GM12878 (cell line): Measurements from ENCODE around the gene TMEM98. TPM values are rescaled to one million over a fixed set of nuclear protein-coding genes. Genes with fewer than 3 reads are reported as not detected.
"Not testable (repeated sequence)": the region's sequence is repeated elsewhere in the genome, so short reads cannot be mapped to it uniquely, and the experiment has no call there.

Experiments used
- ATAC-seq: fragments of 200-7000 bp; cut with Tn5 transposase; 3 replicates; pipeline ENCODE4 v1.9.1; 2020; ENCODE audit warnings: mild to moderate bottlenecking, moderate library complexity
- BruUV-seq: library from RNA; stranded (reverse); fragments of 400-500 nt; replicated peaks from 2 replicates; lab custom pipeline; 2021; lab: Mats Ljungman, UMichigan
- CTCF ChIA-PET: fragments of 300-600 bp; sonication (Branson Sonifier 250); formaldehyde crosslinking; extraction: SDS; loops from one replicate; lab custom pipeline; 2021; ENCODE audit warnings: inconsistent platforms; lab: Yijun Ruan, JAX
- POLR2A ChIA-PET: fragments of 350-600 bp; formaldehyde crosslinking; extraction: SDS; loops from one replicate; lab custom pipeline; 2021; ENCODE audit warnings: inconsistent platforms; lab: Charles Lee
- RAD21 ChIA-PET: fragments of 300-600 bp; sonication (Branson Sonifier 250); formaldehyde crosslinking; loops from one replicate; lab custom pipeline; 2023; ENCODE audit warnings: antibody characterized with exemption; ENCODE audit not compliant: unreplicated experiment; lab: Charles Lee
- SMC1A ChIA-PET: fragments of 300-600 bp; sonication (Branson Sonifier 250); formaldehyde crosslinking; loops from one replicate; lab custom pipeline; 2023; ENCODE audit not compliant: unreplicated experiment, uncharacterized antibody; lab: Charles Lee
- DNase-seq: peaks from one replicate; pipeline ENCODE4 v3.0.0-alpha.2; 2011; ENCODE audit warnings: low read depth, low spot score
- FAIRE-seq: peaks from 3 replicates; lab custom pipeline; 2011; peaks lifted over from hg19 to GRCh38; lab: Jason Lieb, UNC
- H2AFZ ChIP-seq: 2 replicates; pipeline ENCODE4 v1.6.0; 2011; ENCODE audit warnings: low read depth, low read length, control low read depth; ENCODE audit not compliant: control insufficient read depth
- H3K27ac ChIP-seq: 2 replicates; pipeline ENCODE4 v1.5.1; 2011; ENCODE audit warnings: control low read depth; ENCODE audit not compliant: control insufficient read depth, insufficient read depth
- H3K27me3 ChIP-seq, 2 experiments: replicated peaks in 1 of 2; 2 replicates each; pipeline versions ENCODE4 v1.6.0 to v1.6.1; 2011; ENCODE audit warnings: low read length in 1 of 2; ENCODE audit not compliant: control insufficient read depth in 2 of 2, insufficient read depth in 2 of 2
- H3K36me3 ChIP-seq, 2 experiments: 2 replicates each; pipeline ENCODE4 v1.5.1; 2011; ENCODE audit warnings: low read length in 1 of 2; ENCODE audit not compliant: control insufficient read depth in 2 of 2, insufficient read depth in 2 of 2
- H3K4me1 ChIP-seq: 2 replicates; pipeline ENCODE4 v1.6.1; 2011; ENCODE audit warnings: mild to moderate bottlenecking, low read length, moderate library complexity, mixed read lengths; ENCODE audit not compliant: control insufficient read depth, insufficient read depth
- H3K4me2 ChIP-seq: 2 replicates; pipeline ENCODE4 v1.6.0; 2011; ENCODE audit warnings: control low read depth; ENCODE audit not compliant: control insufficient read depth, insufficient read depth
- H3K4me3 ChIP-seq: fragments of 200-600 bp; sonication (generic); 2 replicates; pipeline ENCODE4 v1.5.1; 2016
- H3K79me2 ChIP-seq: 2 replicates; pipeline ENCODE4 v1.6.0; 2011; ENCODE audit warnings: low read length; ENCODE audit not compliant: control insufficient read depth, insufficient read depth
- H3K9ac ChIP-seq: 2 replicates; pipeline ENCODE4 v1.8.0; 2011; ENCODE audit warnings: low read length, control low read depth, mixed read lengths; ENCODE audit not compliant: control insufficient read depth, insufficient read depth
- H3K9me3 ChIP-seq: replicated peaks from 3 replicates; pipeline ENCODE4 v1.5.1; 2011; ENCODE audit warnings: mild to moderate bottlenecking, low read length; ENCODE audit not compliant: control insufficient read depth, insufficient read depth
- H4K20me1 ChIP-seq: 2 replicates; pipeline ENCODE4 v1.6.0; 2011; ENCODE audit not compliant: control insufficient read depth, insufficient read depth
- BHLHE40 ChIP-seq, 2 experiments: fragments of 450-650 bp in 1 of 2; IDR thresholded peaks; 2 replicates each; pipeline ENCODE4 v1.6.1; 2011 to 2017; ENCODE audit warnings: low read depth in 2 of 2, borderline replicate concordance in 1 of 2, improper control_type of control experiment in 1 of 2, low read length in 1 of 2, mild to moderate bottlenecking in 1 of 2
- FOXK2 ChIP-seq: fragments of 450-650 bp; IDR thresholded peaks from 2 replicates; pipeline ENCODE4 v1.6.1; 2017; ENCODE audit warnings: mild to moderate bottlenecking, moderate library complexity
- JUNB ChIP-seq: IDR thresholded peaks from 2 replicates; pipeline ENCODE4 v1.6.1; 2016; ENCODE audit warnings: antibody characterized with exemption, mild to moderate bottlenecking
- USF2 ChIP-seq: IDR thresholded peaks from 2 replicates; pipeline ENCODE4 v1.6.1; 2011; ENCODE audit warnings: low read depth, low read length, improper control_type of control experiment, borderline replicate concordance
- WGBS: methylation state at CpG from one replicate; pipeline ENCODE4 v1.1.6; 2016; ENCODE audit warnings: low lambda C conversion rate; ENCODE audit not compliant: insufficient replicate concordance, insufficient coverage; ENCODE audit errors: missing lambda C conversion rate; 5-methylcytosine and 5-hydroxymethylcytosine counted together
- in situ Hi-C: fragments of 300-500 bp; cut with MboI; formaldehyde crosslinking; loops from 9 replicates; pipeline ENCODE4 v1.14.3; 2018; ENCODE audit warnings: mixed read lengths
- intact Hi-C: fragments of 100-400 bp; cut with micrococcal nuclease; formaldehyde crosslinking; loops from one replicate; pipeline ENCODE4 v1.14.2; 2022; ENCODE audit not compliant: unreplicated experiment
- polyA plus RNA-seq, 11 experiments: library from polyadenylated mRNA; depleted of rRNA in 4 of 11; unstranded in 6 of 11; stranded (reverse) in 5 of 11; fragments of >200 nt; fragmentation: Nextera tagmentation in 4 of 11; fragmentation: Illumina TruSeq in 1 of 11; extraction: Ambion mirVana in 4 of 11; extraction: Trizol in 1 of 11; gene quantifications; 1 replicate in 1 of 11; 2 replicates in 10 of 11; pipeline versions ENCODE4 v1.2.1 to v1.2.3, GENCODE V29; 2011 to 2016; ENCODE audit warnings: inconsistent platforms in 2 of 11, missing spikeins in 2 of 11, low read depth in 1 of 11
- total RNA-seq, 4 experiments: library from RNA; depleted of rRNA in 3 of 4; stranded (reverse); fragments of >200 nt in 3 of 4; fragmentation: Illumina TruSeq in 1 of 4; extraction: Trizol in 1 of 4; gene quantifications; 2 replicates each; pipeline versions ENCODE4 v1.2.1 to v1.2.3, GENCODE V29; 2013 to 2021
- TF ChIP-seq, protein P1 (sequence below): fragments of 450-650 bp; formaldehyde crosslinking; IDR thresholded peaks from 2 replicates; pipeline ENCODE4 v1.5.0; 2022; ENCODE audit warnings: mild to moderate bottlenecking, missing genetic modification characterization

TMEM98 gene
- total and polyA plus RNA-seq, 10 of the 15 experiments (the other 5 are each of a cell fraction or from before 2014, with no cell fraction given), result 0.04 to 0.73 (median 0.13) TPM; not detected in 3

DNA sequence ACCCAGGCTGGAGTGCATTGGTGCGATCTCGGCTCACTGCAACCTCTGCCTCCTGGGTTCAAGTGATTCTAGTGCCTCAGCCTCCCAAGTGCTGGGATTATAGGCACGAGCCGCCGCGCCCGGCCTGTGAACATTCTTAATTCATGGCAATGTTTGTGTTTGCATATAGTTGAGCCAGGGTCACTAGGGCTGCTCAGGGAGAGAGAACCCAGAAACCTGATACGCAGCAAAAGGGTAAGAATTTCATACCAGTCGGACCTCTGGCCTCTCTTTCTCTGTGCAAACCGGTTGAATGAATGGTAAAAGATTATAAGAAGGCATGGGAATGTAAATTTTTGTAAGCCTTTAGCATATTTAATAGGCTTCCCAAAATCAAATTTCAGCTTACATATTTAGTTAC is 6.9 kb upstream of the TMEM98 start (continued):
- TF ChIP-seq, protein P1, sequence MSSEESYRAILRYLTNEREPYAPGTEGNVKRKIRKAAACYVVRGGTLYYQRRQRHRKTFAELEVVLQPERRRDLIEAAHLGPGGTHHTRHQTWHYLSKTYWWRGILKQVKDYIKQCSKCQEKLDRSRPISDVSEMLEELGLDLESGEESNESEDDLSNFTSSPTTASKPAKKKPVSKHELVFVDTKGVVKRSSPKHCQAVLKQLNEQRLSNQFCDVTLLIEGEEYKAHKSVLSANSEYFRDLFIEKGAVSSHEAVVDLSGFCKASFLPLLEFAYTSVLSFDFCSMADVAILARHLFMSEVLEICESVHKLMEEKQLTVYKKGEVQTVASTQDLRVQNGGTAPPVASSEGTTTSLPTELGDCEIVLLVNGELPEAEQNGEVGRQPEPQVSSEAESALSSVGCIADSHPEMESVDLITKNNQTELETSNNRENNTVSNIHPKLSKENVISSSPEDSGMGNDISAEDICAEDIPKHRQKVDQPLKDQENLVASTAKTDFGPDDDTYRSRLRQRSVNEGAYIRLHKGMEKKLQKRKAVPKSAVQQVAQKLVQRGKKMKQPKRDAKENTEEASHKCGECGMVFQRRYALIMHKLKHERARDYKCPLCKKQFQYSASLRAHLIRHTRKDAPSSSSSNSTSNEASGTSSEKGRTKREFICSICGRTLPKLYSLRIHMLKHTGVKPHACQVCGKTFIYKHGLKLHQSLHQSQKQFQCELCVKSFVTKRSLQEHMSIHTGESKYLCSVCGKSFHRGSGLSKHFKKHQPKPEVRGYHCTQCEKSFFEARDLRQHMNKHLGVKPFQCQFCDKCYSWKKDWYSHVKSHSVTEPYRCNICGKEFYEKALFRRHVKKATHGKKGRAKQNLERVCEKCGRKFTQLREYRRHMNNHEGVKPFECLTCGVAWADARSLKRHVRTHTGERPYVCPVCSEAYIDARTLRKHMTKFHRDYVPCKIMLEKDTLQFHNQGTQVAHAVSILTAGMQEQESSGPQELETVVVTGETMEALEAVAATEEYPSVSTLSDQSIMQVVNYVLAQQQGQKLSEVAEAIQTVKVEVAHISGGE (CRISPR knock-in tag), result no peak
- TF ChIP-seq FOXK2 (no peak), BHLHE40 (IDR thresholded peaks at IDR 0.05; ENCODE audit: borderline replicate concordance in 1 of 2, low read depth in 2 of 2, low read length in 1 of 2) (no peak), USF2 (no peak), JUNB (no peak)

- H3K79me2 ChIP-seq, H3K4me1 ChIP-seq, FAIRE-seq, H3K9ac ChIP-seq, H2AFZ ChIP-seq, BruUV-seq, SMC1A ChIA-PET, POLR2A ChIA-PET, H3K4me3 ChIP-seq, ATAC-seq, H3K27ac ChIP-seq, H3K9me3 ChIP-seq, RAD21 ChIA-PET, H4K20me1 ChIP-seq, DNase-seq, H3K4me2 ChIP-seq, H3K36me3 ChIP-seq, intact Hi-C loops: not testable (repeated sequence)
- H3K27me3 ChIP-seq, result peaks cover 11 to 16% of the 10 kb centered on the region in 2 experiments
- in situ Hi-C loops, result loop anchor here (25.0 kb wide), 1 partner anchor 462 kb away; no protein-coding TSS in a partner anchor
- CTCF ChIA-PET, result interaction anchor here (0.5 to 1.5 kb wide), 4 partner anchors 13 to 140 kb away, joined by 3 to 4 read pairs (median 4); no protein-coding TSS in a partner anchor
- WGBS, result 91% methylated on average over 3 of the region's 3 CpGs
Observed at GRCh38 chr17:32923905-32924304, 4.0 kb upstream of the TMEM98 start.
